ENCODE data around the gene SLK.

SLK gene

GRCh38 chr10:104038958-104039752, 72.2 kb downstream of the SLK start:
- TF ChIP-seq, protein P1, sequence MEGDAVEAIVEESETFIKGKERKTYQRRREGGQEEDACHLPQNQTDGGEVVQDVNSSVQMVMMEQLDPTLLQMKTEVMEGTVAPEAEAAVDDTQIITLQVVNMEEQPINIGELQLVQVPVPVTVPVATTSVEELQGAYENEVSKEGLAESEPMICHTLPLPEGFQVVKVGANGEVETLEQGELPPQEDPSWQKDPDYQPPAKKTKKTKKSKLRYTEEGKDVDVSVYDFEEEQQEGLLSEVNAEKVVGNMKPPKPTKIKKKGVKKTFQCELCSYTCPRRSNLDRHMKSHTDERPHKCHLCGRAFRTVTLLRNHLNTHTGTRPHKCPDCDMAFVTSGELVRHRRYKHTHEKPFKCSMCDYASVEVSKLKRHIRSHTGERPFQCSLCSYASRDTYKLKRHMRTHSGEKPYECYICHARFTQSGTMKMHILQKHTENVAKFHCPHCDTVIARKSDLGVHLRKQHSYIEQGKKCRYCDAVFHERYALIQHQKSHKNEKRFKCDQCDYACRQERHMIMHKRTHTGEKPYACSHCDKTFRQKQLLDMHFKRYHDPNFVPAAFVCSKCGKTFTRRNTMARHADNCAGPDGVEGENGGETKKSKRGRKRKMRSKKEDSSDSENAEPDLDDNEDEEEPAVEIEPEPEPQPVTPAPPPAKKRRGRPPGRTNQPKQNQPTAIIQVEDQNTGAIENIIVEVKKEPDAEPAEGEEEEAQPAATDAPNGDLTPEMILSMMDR (conservative IDR thresholded peaks at IDR 0.05; ENCODE audit: low read length): no peak
- no peak for DNase-seq (ENCODE audit: low read depth)
- H3K4me3 ChIP-seq (ENCODE audit: low read length): no peak overlapping the region

- TF ChIP-seq, protein P1 (conservative IDR thresholded peaks at IDR 0.05; ENCODE audit: low read length): no peak
- DNase-seq (ENCODE audit: low read depth): no peak
- H3K4me3 ChIP-seq (ENCODE audit: low read length): no peak overlapping the region
Measured at GRCh38 chr10:104040382-104040781, 73.4 kb downstream of the SLK start.

DNA sequence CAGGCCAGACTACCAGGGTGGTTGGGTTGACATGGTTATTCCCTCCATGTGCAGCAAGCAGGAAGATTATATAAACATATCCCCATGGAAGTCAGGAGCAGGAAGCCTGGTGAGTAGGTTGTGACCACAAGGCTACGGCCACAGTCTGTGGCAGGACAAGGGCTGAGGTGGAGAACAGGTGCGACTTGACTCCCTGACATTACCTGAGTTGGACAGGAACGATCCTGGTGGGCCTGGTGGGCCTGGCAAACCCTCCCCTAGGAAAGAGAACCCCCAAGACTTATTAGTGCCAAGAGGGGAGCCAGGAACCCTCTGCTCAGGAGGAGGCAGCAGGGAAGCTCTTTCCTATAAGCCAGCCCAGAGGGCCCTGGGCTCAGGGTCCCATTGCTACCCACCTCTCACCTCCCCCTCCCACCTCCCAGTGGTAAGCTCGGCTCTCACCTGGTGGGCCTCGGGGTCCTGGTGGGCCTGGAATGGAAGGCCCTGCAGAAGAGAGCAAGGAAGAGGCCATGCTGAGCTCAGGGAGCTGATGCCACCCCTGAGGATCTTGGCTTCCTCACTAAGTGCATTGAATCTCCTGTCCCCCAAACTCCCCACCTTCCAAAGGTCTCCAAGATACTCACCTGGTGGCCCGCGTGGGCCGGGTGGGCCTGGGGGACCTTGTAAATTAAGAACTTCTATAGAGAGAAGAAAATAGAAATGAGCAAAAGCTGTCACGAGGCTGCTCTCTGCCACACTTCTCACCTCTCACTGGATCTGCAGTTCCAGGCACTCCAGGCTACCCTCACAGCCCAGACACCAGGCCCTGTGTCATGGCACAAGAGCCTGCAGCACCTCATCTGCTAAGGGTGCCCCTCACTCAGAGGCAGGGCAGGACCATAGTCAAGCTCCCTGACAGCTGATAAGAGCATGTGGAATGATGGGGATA, 74.2 kb downstream of the SLK start:
- no peak for DNase-seq (ENCODE audit: low read depth)
- H3K4me3 ChIP-seq (ENCODE audit: low read length): no peak overlapping the region
- TF ChIP-seq, protein P1 (conservative IDR thresholded peaks at IDR 0.05; ENCODE audit: low read length): no peak

DNA sequence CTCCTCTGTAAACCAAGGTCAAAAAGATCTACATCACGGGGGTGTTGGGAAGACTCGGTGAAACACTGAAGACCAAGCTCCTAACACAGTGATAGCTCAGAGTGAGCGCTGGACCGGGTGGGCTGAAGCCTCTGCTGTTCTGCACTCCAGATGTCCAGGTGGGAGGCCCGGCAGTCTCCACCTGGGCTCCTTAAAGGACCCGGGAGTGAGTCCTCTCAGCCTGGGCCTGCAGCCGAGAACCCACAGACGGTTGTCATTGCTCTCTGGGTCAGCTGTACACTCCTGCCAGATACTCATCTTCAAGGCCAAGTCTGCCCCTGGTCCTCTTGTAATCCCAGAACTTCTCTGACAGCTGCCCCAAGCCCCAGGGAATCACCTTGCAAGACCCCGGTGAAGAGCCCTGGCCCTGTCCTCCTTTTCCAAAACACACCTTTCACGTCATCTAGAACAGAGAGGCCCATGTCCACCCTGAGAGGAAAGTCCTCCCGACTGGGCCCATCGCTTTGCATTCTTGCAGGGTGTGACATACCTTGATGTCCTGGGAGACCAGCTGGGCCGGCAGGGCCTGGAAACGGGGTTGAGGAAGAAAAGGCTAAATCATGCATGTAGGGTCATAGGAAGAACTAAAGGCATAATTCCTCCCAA, 75.1 kb downstream of the SLK start:
- no peak for DNase-seq (ENCODE audit: low read depth)
- H3K4me3 ChIP-seq (ENCODE audit: low read length): no peak overlapping the region
- TF ChIP-seq, protein P1 (conservative IDR thresholded peaks at IDR 0.05; ENCODE audit: low read length): no peak

DNA sequence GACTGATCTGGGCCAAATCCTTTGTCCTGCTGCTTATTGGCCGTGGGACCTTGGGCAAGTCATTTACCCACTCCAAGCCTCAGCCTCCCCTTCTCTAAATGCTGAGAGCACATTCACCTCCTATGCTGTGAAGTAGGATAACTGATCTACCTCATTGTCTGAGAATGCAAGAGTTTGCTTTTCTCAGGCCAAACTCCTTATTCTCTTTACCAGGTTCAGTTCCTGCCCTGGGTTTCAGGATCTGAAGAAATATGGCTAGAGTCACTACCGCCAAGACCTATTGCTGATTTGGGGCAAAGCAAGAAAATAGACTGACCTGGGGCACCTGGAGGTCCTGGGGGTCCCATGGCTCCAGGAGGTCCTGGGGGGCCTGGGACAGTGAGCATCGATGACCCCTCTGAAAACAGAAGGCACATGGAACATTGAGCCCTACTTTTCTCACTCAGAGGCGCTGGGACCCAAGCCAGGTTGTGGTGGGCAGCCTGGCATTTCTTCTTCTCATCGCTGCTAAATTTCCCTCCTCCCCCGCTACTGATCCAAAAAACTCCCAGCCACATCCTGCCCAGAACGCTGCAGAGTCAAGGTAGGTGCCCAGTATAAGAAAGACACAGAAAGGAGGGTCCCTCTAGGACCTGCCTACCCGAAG, 76.4 kb downstream of the SLK start:
- no peak for DNase-seq (ENCODE audit: low read depth)
- TF ChIP-seq, protein P1 (conservative IDR thresholded peaks at IDR 0.05; ENCODE audit: low read length): no peak
- no peak overlapping the region for H3K4me3 ChIP-seq (ENCODE audit: low read length)

GRCh38 chr10:104043854-104044253, 76.9 kb downstream of the SLK start:
- no peak for DNase-seq (ENCODE audit: low read depth)
- H3K4me3 ChIP-seq (ENCODE audit: low read length): no peak overlapping the region
- TF ChIP-seq, protein P1 (conservative IDR thresholded peaks at IDR 0.05; ENCODE audit: low read length): no peak

Measured in AG10803 (cell line).